G401 (cell line): ENCODE measurements around the gene TMEM214. TPM values are rescaled to one million over a fixed set of nuclear protein-coding genes. Genes with fewer than 3 reads are reported as not detected.

ENCODE experiments used
- DNase-seq: peaks from one replicate; pipeline ENCODE4 v3.0.0-alpha.2; 2015; ENCODE audit warnings: low spot score
- in situ Hi-C: cut with HindIII; loops from 2 replicates; pipeline ENCODE4 v1.10.0; 2016; ENCODE audit warnings: low sequenced_read_pairs, mixed read lengths
- total RNA-seq: library from RNA; depleted of rRNA; stranded (reverse); fragments of >200 nt; shearing (Covaris generic); gene quantifications from 2 replicates; pipeline ENCODE4 v1.2.3, GENCODE V29; 2014; rRNA removed

Gene TMEM214
- 34.7 and 37.0 TPM in 2 replicates for total RNA-seq

- peak; percentile 85 for DNase-seq
- in situ Hi-C loops = no loop called here
Observed at GRCh38 chr2:27032495-27033252, at the start of gene TMEM214. Gene TMEM214 (plus strand): TSS chr2:27032965. CDS start chr2:27033016, 51 bp downstream.

- in situ Hi-C loops = no loop called here
- no peak for DNase-seq
Observed at GRCh38 chr2:26983746-26984145, 49.0 kb upstream of the TMEM214 start.

GRCh38 chr2:26985807-26986206 lies 47.0 kb upstream of the TMEM214 start:
- in situ Hi-C loops = no loop called here
- DNase-seq = peak; percentile 65

GRCh38 chr2:26986576-26986975 lies 46.2 kb upstream of the TMEM214 start:
- no peak for DNase-seq
- in situ Hi-C loops = no loop called here

- in situ Hi-C loops = no loop called here
- no peak for DNase-seq
Observed at GRCh38 chr2:26988058-26988860, 44.5 kb upstream of the TMEM214 start.

GRCh38 chr2:26989156-26989555 lies 43.6 kb upstream of the TMEM214 start:
- DNase-seq = no peak
- in situ Hi-C loops = no loop called here

- in situ Hi-C loops = no loop called here
- DNase-seq = no peak
Observed at GRCh38 chr2:26991717-26992116, 41.0 kb upstream of the TMEM214 start.

GRCh38 chr2:26993768-26994167 lies 39.0 kb upstream of the TMEM214 start:
- in situ Hi-C loops = no loop called here
- DNase-seq = no peak

GRCh38 chr2:26994983-26995382 lies 37.8 kb upstream of the TMEM214 start:
- no peak for DNase-seq
- in situ Hi-C loops = no loop called here

- no peak for DNase-seq
- in situ Hi-C loops = no loop called here
Observed at GRCh38 chr2:26997394-26997793, 35.4 kb upstream of the TMEM214 start.

GRCh38 chr2:26998323-26998722 lies 34.4 kb upstream of the TMEM214 start:
- in situ Hi-C loops = no loop called here
- DNase-seq = no peak

GRCh38 chr2:27000228-27000627 lies 32.5 kb upstream of the TMEM214 start:
- DNase-seq = no peak
- in situ Hi-C loops = no loop called here

- no peak for DNase-seq
- in situ Hi-C loops = no loop called here
Observed at GRCh38 chr2:27000995-27001394, 31.8 kb upstream of the TMEM214 start.

GRCh38 chr2:27001950-27002349 lies 30.8 kb upstream of the TMEM214 start:
- no peak for DNase-seq
- in situ Hi-C loops = no loop called here

GRCh38 chr2:27003007-27003406 lies 29.8 kb upstream of the TMEM214 start:
- DNase-seq = no peak
- in situ Hi-C loops = no loop called here

GRCh38 chr2:27003857-27004256 lies 28.9 kb upstream of the TMEM214 start:
- DNase-seq = no peak
- in situ Hi-C loops = no loop called here

GRCh38 chr2:27006602-27007415 lies 26.0 kb upstream of the TMEM214 start:
- in situ Hi-C loops = no loop called here
- DNase-seq = no peak

GRCh38 chr2:27007416-27008374 lies 25.1 kb upstream of the TMEM214 start:
- DNase-seq = no peak
- in situ Hi-C loops = no loop called here

- in situ Hi-C loops = no loop called here
- no peak for DNase-seq
Observed at GRCh38 chr2:27008678-27009077, 24.1 kb upstream of the TMEM214 start.
